Measurements from ENCODE around the gene SLC22A1.

DNA sequence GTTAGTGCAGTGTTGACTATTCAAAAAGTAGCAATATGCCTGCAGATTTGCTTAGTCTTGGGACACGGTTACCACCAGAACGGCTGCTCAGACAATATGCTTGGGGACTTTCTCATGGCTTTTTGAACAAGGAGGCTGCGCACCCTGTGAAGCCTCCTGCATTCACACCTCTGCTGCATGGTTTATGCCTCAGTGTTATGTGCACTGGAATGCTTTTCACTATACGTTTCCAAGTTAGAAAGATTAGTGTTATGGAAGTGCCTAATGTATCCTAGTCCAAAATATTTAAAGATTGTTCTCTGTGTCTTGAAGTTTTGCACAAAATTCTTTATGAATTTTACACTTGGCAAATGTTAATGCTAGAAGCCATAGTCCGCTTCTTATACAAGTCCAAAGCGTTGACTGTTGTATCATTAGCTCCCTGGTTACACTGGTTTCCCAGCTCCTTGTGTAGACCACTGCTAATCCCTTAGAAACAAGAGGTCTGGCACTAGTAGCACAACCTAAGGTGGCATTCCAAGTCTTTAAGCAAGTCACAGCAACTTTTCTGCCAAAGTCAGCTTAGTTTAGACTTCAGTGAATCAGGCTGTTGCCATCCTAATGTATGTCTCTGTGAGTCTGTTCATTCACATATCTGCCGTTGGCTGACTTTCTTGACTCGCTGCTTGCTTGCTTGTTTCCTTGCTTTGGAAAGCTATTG is 26.3 kb upstream of the SLC22A1 start:
- TF ChIP-seq HDAC2 (IDR thresholded peaks at IDR 0.05) (no peak), RFX5 (IDR thresholded peaks at IDR 0.05) (no peak)
- TF ChIP-seq, protein P1, sequence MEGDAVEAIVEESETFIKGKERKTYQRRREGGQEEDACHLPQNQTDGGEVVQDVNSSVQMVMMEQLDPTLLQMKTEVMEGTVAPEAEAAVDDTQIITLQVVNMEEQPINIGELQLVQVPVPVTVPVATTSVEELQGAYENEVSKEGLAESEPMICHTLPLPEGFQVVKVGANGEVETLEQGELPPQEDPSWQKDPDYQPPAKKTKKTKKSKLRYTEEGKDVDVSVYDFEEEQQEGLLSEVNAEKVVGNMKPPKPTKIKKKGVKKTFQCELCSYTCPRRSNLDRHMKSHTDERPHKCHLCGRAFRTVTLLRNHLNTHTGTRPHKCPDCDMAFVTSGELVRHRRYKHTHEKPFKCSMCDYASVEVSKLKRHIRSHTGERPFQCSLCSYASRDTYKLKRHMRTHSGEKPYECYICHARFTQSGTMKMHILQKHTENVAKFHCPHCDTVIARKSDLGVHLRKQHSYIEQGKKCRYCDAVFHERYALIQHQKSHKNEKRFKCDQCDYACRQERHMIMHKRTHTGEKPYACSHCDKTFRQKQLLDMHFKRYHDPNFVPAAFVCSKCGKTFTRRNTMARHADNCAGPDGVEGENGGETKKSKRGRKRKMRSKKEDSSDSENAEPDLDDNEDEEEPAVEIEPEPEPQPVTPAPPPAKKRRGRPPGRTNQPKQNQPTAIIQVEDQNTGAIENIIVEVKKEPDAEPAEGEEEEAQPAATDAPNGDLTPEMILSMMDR (IDR thresholded peaks at IDR 0.05): no peak
- TF ChIP-seq, protein P2, sequence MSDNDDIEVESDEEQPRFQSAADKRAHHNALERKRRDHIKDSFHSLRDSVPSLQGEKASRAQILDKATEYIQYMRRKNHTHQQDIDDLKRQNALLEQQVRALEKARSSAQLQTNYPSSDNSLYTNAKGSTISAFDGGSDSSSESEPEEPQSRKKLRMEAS (IDR thresholded peaks at IDR 0.05): no peak

Measured in A549 (cell line).